Measurements from ENCODE around the gene UBAC1. TPM values are rescaled to one million over a fixed set of nuclear protein-coding genes. Genes with fewer than 3 reads are reported as not detected.

The UBAC1 gene
- total and polyA plus RNA-seq, 5 donors from 2014 or later = 17.8 to 27.7 (median 23.8) TPM

GRCh38 chr9:135985889-135986288 is 24.7 kb upstream of the UBAC1 start:
- H3K27me3 Mint-ChIP-seq = no peaks in the 10 kb centered on the region
- peaks cover 0 to 8% (median under 1%) of the 10 kb centered on the region in 4 donors for H3K4me1 Mint-ChIP-seq
- no peaks in the 10 kb centered on the region for H3K36me3 ChIP-seq (ENCODE audit: control insufficient read depth, insufficient read depth, low read length)
- H3K27me3 ChIP-seq (ENCODE audit: control insufficient read depth, insufficient read depth, low read length) = no peaks in the 10 kb centered on the region
- H3K27ac ChIP-seq (ENCODE audit: insufficient read depth, low read length, poor library complexity, severe bottlenecking) = no peak overlapping the region
- ATAC-seq (ENCODE audit: low read depth in 2 of 2) (no peak), DNase-seq (no peak)
- H3K36me3 Mint-ChIP-seq = no peaks in the 10 kb centered on the region
- no peak overlapping the region for H3K4me3 Mint-ChIP-seq
- no peak overlapping the region for H3K4me3 ChIP-seq (ENCODE audit: low read depth, low read length)
- no peak overlapping the region for H3K27ac Mint-ChIP-seq
- no peaks in the 10 kb centered on the region for H3K9me3 Mint-ChIP-seq
- no peaks in the 10 kb centered on the region for H3K9me3 ChIP-seq (ENCODE audit: control insufficient read depth in 2 of 2, low read length in 2 of 2)
- H3K4me1 ChIP-seq (ENCODE audit: control insufficient read depth, insufficient read depth, low read length, poor library complexity, severe bottlenecking) = peaks cover 13% of the 10 kb centered on the region

- no peak overlapping the region for H3K4me3 Mint-ChIP-seq
Observed at GRCh38 chr9:135985459-135985774, 24.2 kb upstream of the UBAC1 start.

GRCh38 chr9:135984072-135984710 is 23.0 kb upstream of the UBAC1 start:
- H3K9me3 Mint-ChIP-seq = no peaks in the 10 kb centered on the region
- Histone ChIP-seq H3K4me3 (ENCODE audit: low read depth, low read length) (no peak overlapping the region), H3K36me3 (ENCODE audit: control insufficient read depth, insufficient read depth, low read length) (no peaks in the 10 kb centered on the region), H3K27ac (ENCODE audit: insufficient read depth, low read length, poor library complexity, severe bottlenecking) (no peak overlapping the region), H3K9me3 (ENCODE audit: control insufficient read depth in 2 of 2, low read length in 2 of 2) (no peaks in the 10 kb centered on the region), H3K27me3 (ENCODE audit: control insufficient read depth, insufficient read depth, low read length) (no peaks in the 10 kb centered on the region), H3K4me1 (ENCODE audit: control insufficient read depth, insufficient read depth, low read length, poor library complexity, severe bottlenecking) (peaks cover 7% of the 10 kb centered on the region)
- no peak overlapping the region for H3K4me3 Mint-ChIP-seq
- DNase-seq (no peak), ATAC-seq (ENCODE audit: low read depth in 2 of 2) (no peak)
- no peaks in the 10 kb centered on the region for H3K36me3 Mint-ChIP-seq
- peaks cover 0 to 11% (median 2%) of the 10 kb centered on the region in 4 donors for H3K4me1 Mint-ChIP-seq
- H3K27me3 Mint-ChIP-seq = no peaks in the 10 kb centered on the region
- no peak overlapping the region for H3K27ac Mint-ChIP-seq

More at GRCh38 chr9:135985459-135985774, 24.2 kb upstream of the UBAC1 start:
- Histone ChIP-seq H3K36me3 (ENCODE audit: control insufficient read depth, insufficient read depth, low read length) (no peaks in the 10 kb centered on the region), H3K4me1 (ENCODE audit: control insufficient read depth, insufficient read depth, low read length, poor library complexity, severe bottlenecking) (peaks cover 12% of the 10 kb centered on the region), H3K27me3 (ENCODE audit: control insufficient read depth, insufficient read depth, low read length) (no peaks in the 10 kb centered on the region), H3K4me3 (ENCODE audit: low read depth, low read length) (no peak overlapping the region), H3K27ac (ENCODE audit: insufficient read depth, low read length, poor library complexity, severe bottlenecking) (no peak overlapping the region), H3K9me3 (ENCODE audit: control insufficient read depth in 2 of 2, low read length in 2 of 2) (no peaks in the 10 kb centered on the region)
- Mint-ChIP-seq H3K36me3 (no peaks in the 10 kb centered on the region), H3K4me1 (peaks cover 0 to 6% (median under 1%) of the 10 kb centered on the region in 4 donors), H3K27ac (no peak overlapping the region), H3K27me3 (no peaks in the 10 kb centered on the region), H3K9me3 (no peaks in the 10 kb centered on the region)
- no peak for DNase-seq
- ATAC-seq (ENCODE audit: low read depth in 2 of 2) = no peak

GRCh38 chr9:135983208-135984071 is 22.3 kb upstream of the UBAC1 start:
- H3K9me3 ChIP-seq (ENCODE audit: control insufficient read depth in 2 of 2, low read length in 2 of 2) = no peaks in the 10 kb centered on the region
- no peak overlapping the region for H3K4me3 ChIP-seq (ENCODE audit: low read depth, low read length)
- no peak overlapping the region for H3K27ac ChIP-seq (ENCODE audit: insufficient read depth, low read length, poor library complexity, severe bottlenecking)
- no peaks in the 10 kb centered on the region for H3K27me3 Mint-ChIP-seq
- no peaks in the 10 kb centered on the region for H3K36me3 Mint-ChIP-seq
- H3K27ac Mint-ChIP-seq = no peak overlapping the region
- no peaks in the 10 kb centered on the region for H3K9me3 Mint-ChIP-seq
- peaks cover 0 to 18% (median 6%) of the 10 kb centered on the region in 4 donors for H3K4me1 Mint-ChIP-seq
- H3K4me3 Mint-ChIP-seq = no peak overlapping the region
- no peaks in the 10 kb centered on the region for H3K27me3 ChIP-seq (ENCODE audit: control insufficient read depth, insufficient read depth, low read length)
- no peak for ATAC-seq (ENCODE audit: low read depth in 2 of 2)
- H3K36me3 ChIP-seq (ENCODE audit: control insufficient read depth, insufficient read depth, low read length) = no peaks in the 10 kb centered on the region
- peaks cover 14% of the 10 kb centered on the region for H3K4me1 ChIP-seq (ENCODE audit: control insufficient read depth, insufficient read depth, low read length, poor library complexity, severe bottlenecking)
- DNase-seq = no peak

GRCh38 chr9:135982499-135983207 is 21.5 kb upstream of the UBAC1 start:
- no peaks in the 10 kb centered on the region for H3K9me3 ChIP-seq (ENCODE audit: control insufficient read depth in 2 of 2, low read length in 2 of 2)
- no peak overlapping the region for H3K27ac Mint-ChIP-seq
- no peaks in the 10 kb centered on the region for H3K36me3 ChIP-seq (ENCODE audit: control insufficient read depth, insufficient read depth, low read length)
- no peaks in the 10 kb centered on the region for H3K9me3 Mint-ChIP-seq
- H3K4me1 ChIP-seq (ENCODE audit: control insufficient read depth, insufficient read depth, low read length, poor library complexity, severe bottlenecking) = peaks cover 17% of the 10 kb centered on the region
- ATAC-seq (ENCODE audit: low read depth in 2 of 2) (no peak), DNase-seq (no peak)
- no peak overlapping the region for H3K27ac ChIP-seq (ENCODE audit: insufficient read depth, low read length, poor library complexity, severe bottlenecking)
- H3K27me3 Mint-ChIP-seq = no peaks in the 10 kb centered on the region
- H3K4me3 ChIP-seq (ENCODE audit: low read depth, low read length) = no peak overlapping the region
- H3K4me3 Mint-ChIP-seq = no peak overlapping the region
- peaks cover 0 to 18% (median 6%) of the 10 kb centered on the region in 4 donors for H3K4me1 Mint-ChIP-seq
- H3K27me3 ChIP-seq (ENCODE audit: control insufficient read depth, insufficient read depth, low read length) = no peaks in the 10 kb centered on the region
- no peaks in the 10 kb centered on the region for H3K36me3 Mint-ChIP-seq

GRCh38 chr9:135980926-135981630 is 19.9 kb upstream of the UBAC1 start:
- no peaks in the 10 kb centered on the region for H3K36me3 Mint-ChIP-seq
- no peak overlapping the region for H3K4me3 ChIP-seq (ENCODE audit: low read depth, low read length)
- no peaks in the 10 kb centered on the region for H3K27me3 ChIP-seq (ENCODE audit: control insufficient read depth, insufficient read depth, low read length)
- H3K27ac ChIP-seq (ENCODE audit: insufficient read depth, low read length, poor library complexity, severe bottlenecking) = no peak overlapping the region
- no peaks in the 10 kb centered on the region for H3K27me3 Mint-ChIP-seq
- DNase-seq (no peak), ATAC-seq (ENCODE audit: low read depth in 2 of 2) (no peak)
- peaks cover 17% of the 10 kb centered on the region for H3K4me1 ChIP-seq (ENCODE audit: control insufficient read depth, insufficient read depth, low read length, poor library complexity, severe bottlenecking)
- H3K36me3 ChIP-seq (ENCODE audit: control insufficient read depth, insufficient read depth, low read length) = no peaks in the 10 kb centered on the region
- H3K27ac Mint-ChIP-seq = no peak overlapping the region
- H3K9me3 Mint-ChIP-seq = no peaks in the 10 kb centered on the region
- H3K4me1 Mint-ChIP-seq = peaks cover 0 to 22% (median 6%) of the 10 kb centered on the region in 4 donors
- H3K4me3 Mint-ChIP-seq = no peak overlapping the region
- no peaks in the 10 kb centered on the region for H3K9me3 ChIP-seq (ENCODE audit: control insufficient read depth in 2 of 2, low read length in 2 of 2)

- Mint-ChIP-seq H3K27me3 (no peaks in the 10 kb centered on the region), H3K9me3 (no peaks in the 10 kb centered on the region), H3K27ac (no peak overlapping the region), H3K4me3 (peak overlapping the region in 1 of 4 donors; percentile 16), H3K36me3 (no peaks in the 10 kb centered on the region), H3K4me1 (peaks cover 0 to 22% (median 6%) of the 10 kb centered on the region in 4 donors)
- no peak overlapping the region for H3K27ac ChIP-seq (ENCODE audit: insufficient read depth, low read length, poor library complexity, severe bottlenecking)
- peaks cover 17% of the 10 kb centered on the region for H3K4me1 ChIP-seq (ENCODE audit: control insufficient read depth, insufficient read depth, low read length, poor library complexity, severe bottlenecking)
- H3K36me3 ChIP-seq (ENCODE audit: control insufficient read depth, insufficient read depth, low read length) = no peaks in the 10 kb centered on the region
- H3K9me3 ChIP-seq (ENCODE audit: control insufficient read depth in 2 of 2, low read length in 2 of 2) = no peaks in the 10 kb centered on the region
- H3K27me3 ChIP-seq (ENCODE audit: control insufficient read depth, insufficient read depth, low read length) = no peaks in the 10 kb centered on the region
- no peak overlapping the region for H3K4me3 ChIP-seq (ENCODE audit: low read depth, low read length)
- DNase-seq (no peak), ATAC-seq (ENCODE audit: low read depth in 2 of 2) (no peak)
Observed at GRCh38 chr9:135979547-135980166, 18.5 kb upstream of the UBAC1 start.

Measured in CD4-positive, CD25-positive, alpha-beta regulatory T cell (primary cell).